HG03108 (cell line): ENCODE measurements around the gene PLEKHD1.

Experiments used
- ATAC-seq: cut with Tn5 transposase; IDR thresholded peaks from one replicate; pipeline ENCODE4 v1.9.1; 2021; ENCODE audit warnings: moderate library complexity; ENCODE audit not compliant: unreplicated experiment

PLEKHD1 gene

GRCh38 chr14:69574263-69574953 lies 89.9 kb downstream of the PLEKHD1 start, which contains the start of gene CCDC177:
TSS of gene CCDC177 (minus strand) at chr14:69574871. CDS start at chr14:69573622, 1,249 bp downstream.
- no peak for ATAC-seq

- ATAC-seq, result no peak
Observed at GRCh38 chr14:69574954-69575295, 90.4 kb downstream of the PLEKHD1 start.

- no peak for ATAC-seq
Observed at GRCh38 chr14:69579476-69579875, 94.9 kb downstream of the PLEKHD1 start.

- ATAC-seq, result no peak
Observed at GRCh38 chr14:69580009-69580577, 95.6 kb downstream of the PLEKHD1 start.
